OCI-LY3 (cell line): ENCODE measurements around the gene FCHSD1.

ENCODE experiments used
- CTCF ChIP-seq: fragments of 200-600, 300-600 bp; sonication (generic); IDR thresholded peaks from 2 replicates; pipeline ENCODE4 v1.5.1; 2014; ENCODE audit warnings: antibody characterized with exemption, low read length, low read depth
- EZH2phosphoT487 ChIP-seq: fragments of 200-600 bp; shearing (Covaris generic); IDR thresholded peaks from 2 replicates; pipeline ENCODE4 v1.6.1; 2018; ENCODE audit warnings: antibody characterized with exemption, mixed run types, low read depth

GRCh38 chr5:141640698-141641097 lies 10.5 kb downstream of the FCHSD1 start:
- TF ChIP-seq CTCF (no peak), EZH2phosphoT487 (no peak)
